HepG2 (cell line): ENCODE measurements around the gene FUCA1. TPM values are rescaled to one million over a fixed set of nuclear protein-coding genes. Genes with fewer than 3 reads are reported as not detected.
A peak's percentile ranks its signal among the peaks of the same experiment; 100 is the strongest.

Experiments
- ARNTL ChIP-seq: sonication (generic); formaldehyde crosslinking; IDR thresholded peaks from 2 replicates; pipeline ENCODE4 v1.4.0; 2020; ENCODE audit warnings: mild to moderate bottlenecking, missing genetic modification reagents
- ATRX ChIP-seq: sonication (generic); formaldehyde crosslinking; IDR thresholded peaks from 2 replicates; pipeline ENCODE4 v1.4.0; 2020; ENCODE audit warnings: missing genetic modification reagents, borderline replicate concordance
- CBX2 ChIP-seq, 2 experiments: fragments of 200-600 bp in 1 of 2; sonication (generic); formaldehyde crosslinking in 1 of 2; IDR thresholded peaks; 2 replicates each; pipeline versions ENCODE4 v1.7.0 to v1.8.1; 2018 to 2022; ENCODE audit warnings: low read depth in 2 of 2, low read length in 1 of 2, mild to moderate bottlenecking in 1 of 2, missing genetic modification reagents in 1 of 2
- FOSL2 ChIP-seq: sonication (generic); formaldehyde crosslinking; IDR thresholded peaks from 2 replicates; pipeline ENCODE4 v1.4.0; 2020; ENCODE audit warnings: missing genetic modification reagents
- FOXA3 ChIP-seq: IDR thresholded peaks from 2 replicates; pipeline ENCODE4 v1.6.1; 2016; ENCODE audit warnings: missing genetic modification reagents, missing compliant biosample characterization
- HHEX ChIP-seq: IDR thresholded peaks from 2 replicates; pipeline ENCODE4 v1.6.1; 2016; ENCODE audit warnings: control low read depth
- JUN ChIP-seq: sonication (generic); formaldehyde crosslinking; IDR thresholded peaks from 2 replicates; pipeline ENCODE4 v1.4.0; 2020; ENCODE audit warnings: mild to moderate bottlenecking, missing genetic modification reagents
- JUND ChIP-seq: sonication (generic); formaldehyde crosslinking; IDR thresholded peaks from 2 replicates; pipeline ENCODE4 v1.8.0; 2022; ENCODE audit warnings: mild to moderate bottlenecking, missing genetic modification reagents
- MZF1 ChIP-seq: sonication (generic); formaldehyde crosslinking; IDR thresholded peaks from 2 replicates; pipeline ENCODE4 v1.8.1; 2023; ENCODE audit warnings: mild to moderate bottlenecking, missing genetic modification reagents, borderline replicate concordance
- POGZ ChIP-seq: sonication (generic); formaldehyde crosslinking; IDR thresholded peaks from 2 replicates; pipeline ENCODE4 v1.4.0; 2020; ENCODE audit warnings: mild to moderate bottlenecking, missing genetic modification reagents
- RCOR2 ChIP-seq: IDR thresholded peaks from 2 replicates; pipeline ENCODE4 v1.6.1; 2016; ENCODE audit warnings: missing biosample characterization, missing genetic modification reagents
- RXRB ChIP-seq: IDR thresholded peaks from 2 replicates; pipeline ENCODE4 v1.6.1; 2016; ENCODE audit warnings: borderline replicate concordance, missing genetic modification reagents, missing compliant biosample characterization
- SALL2 ChIP-seq: sonication (generic); formaldehyde crosslinking; IDR thresholded peaks from 2 replicates; pipeline ENCODE4 v1.8.1; 2023; ENCODE audit warnings: mild to moderate bottlenecking, missing genetic modification reagents, inconsistent platforms
- SOX6 ChIP-seq, 2 experiments: fragments of 450-650 bp in 1 of 2; sonication (generic) in 1 of 2; formaldehyde crosslinking in 1 of 2; IDR thresholded peaks; 2 replicates each; pipeline versions ENCODE4 v1.4.0 to v1.6.1; 2017 to 2020; ENCODE audit warnings: antibody characterized with exemption in 1 of 2, mild to moderate bottlenecking in 1 of 2, missing genetic modification reagents in 1 of 2
- YY1 ChIP-seq: IDR thresholded peaks from 2 replicates; pipeline ENCODE4 v1.6.1; 2011; ENCODE audit warnings: low read length, low read depth, moderate library complexity, mild to moderate bottlenecking; ENCODE audit not compliant: insufficient read depth, insufficient replicate concordance
- ZFX ChIP-seq: sonication (generic); formaldehyde crosslinking; IDR thresholded peaks from 2 replicates; pipeline ENCODE4 v1.4.0; 2020; ENCODE audit warnings: mild to moderate bottlenecking, low read depth, missing genetic modification reagents, moderate library complexity
- ZNF263 ChIP-seq: sonication (generic); formaldehyde crosslinking; IDR thresholded peaks from 2 replicates; pipeline ENCODE4 v1.4.0; 2020; ENCODE audit warnings: missing genetic modification reagents
- ZNF326 ChIP-seq: sonication (generic); formaldehyde crosslinking; IDR thresholded peaks from 2 replicates; pipeline ENCODE4 v1.4.0; 2020; ENCODE audit warnings: missing genetic modification reagents, borderline replicate concordance
- polyA plus RNA-seq, 8 experiments: library from polyadenylated mRNA; depleted of rRNA in 3 of 8; stranded (reverse) in 7 of 8; unstranded in 1 of 8; fragments of >200 nt; fragmentation: Illumina TruSeq in 4 of 8; extraction: Trizol in 4 of 8; gene quantifications; 2 replicates each; pipeline versions ENCODE4 v1.2.1 to v1.2.3, GENCODE V29; 2011 to 2016; ENCODE audit warnings: low read depth in 4 of 8, missing spikeins in 1 of 8, mixed read lengths in 1 of 8; ENCODE audit not compliant: insufficient read depth in 1 of 8
- total RNA-seq, 5 experiments: library from RNA; depleted of rRNA; stranded (reverse); fragments of >200 nt; fragmentation: Illumina TruSeq; extraction: Trizol; gene quantifications; 2 replicates each; pipeline ENCODE4 v1.2.3, GENCODE V29; 2016; ENCODE audit warnings: low read depth in 1 of 5
- TF ChIP-seq, protein P1 (sequence below): sonication (generic); formaldehyde crosslinking; IDR thresholded peaks from 2 replicates; pipeline ENCODE4 v1.4.0; 2020; ENCODE audit warnings: missing genetic modification reagents; ENCODE audit errors: not compliant biosample characterization
- TF ChIP-seq, protein P2 (sequence below): sonication (generic); formaldehyde crosslinking; IDR thresholded peaks from 2 replicates; pipeline ENCODE4 v1.4.0; 2020; ENCODE audit warnings: missing genetic modification reagents
- TF ChIP-seq, protein P3 (sequence below): sonication (generic); formaldehyde crosslinking; IDR thresholded peaks from 2 replicates; pipeline ENCODE4; 2020; ENCODE audit warnings: missing genetic modification reagents, mild to moderate bottlenecking, borderline replicate concordance
- TF ChIP-seq, protein P4 (sequence below): fragments of 450-650 bp; IDR thresholded peaks from 2 replicates; pipeline ENCODE4 v1.6.1; 2016
- TF ChIP-seq, protein P5 (sequence below): sonication (generic); formaldehyde crosslinking; IDR thresholded peaks from 2 replicates; pipeline ENCODE4 v1.5.0; 2020; ENCODE audit warnings: mild to moderate bottlenecking, missing genetic modification reagents, borderline replicate concordance

FUCA1 gene
- total and polyA plus RNA-seq, 2 of the 13 experiments (the other 11 are each of a cell fraction or from before 2014, with no cell fraction given): 32.7 to 33.6 TPM

DNA sequence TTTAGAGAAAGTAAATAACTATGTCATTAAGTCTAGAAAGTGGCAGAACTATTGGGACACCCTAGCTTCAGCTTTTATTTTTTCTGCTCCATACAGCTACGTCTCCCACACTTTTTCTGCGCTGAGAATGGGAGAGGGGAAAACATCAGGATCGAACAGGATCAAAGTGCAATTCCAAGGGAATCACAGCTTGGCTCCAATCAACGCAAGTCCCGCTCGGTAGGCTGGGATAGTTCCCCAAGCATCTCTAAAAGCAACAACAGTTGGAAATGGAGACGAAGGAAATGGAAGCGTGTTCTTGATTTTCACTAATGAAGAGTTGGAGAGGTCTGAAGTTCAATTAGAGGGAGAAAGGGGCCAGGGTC is 43.4 kb downstream of the FUCA1 start (continued):
- TF ChIP-seq RXRB: 0 out of 2 replicates have a peak, but pooled peaks have one; percentile 22
- TF ChIP-seq HHEX (CRISPR knock-in tag): no peak
- TF ChIP-seq, protein P1, sequence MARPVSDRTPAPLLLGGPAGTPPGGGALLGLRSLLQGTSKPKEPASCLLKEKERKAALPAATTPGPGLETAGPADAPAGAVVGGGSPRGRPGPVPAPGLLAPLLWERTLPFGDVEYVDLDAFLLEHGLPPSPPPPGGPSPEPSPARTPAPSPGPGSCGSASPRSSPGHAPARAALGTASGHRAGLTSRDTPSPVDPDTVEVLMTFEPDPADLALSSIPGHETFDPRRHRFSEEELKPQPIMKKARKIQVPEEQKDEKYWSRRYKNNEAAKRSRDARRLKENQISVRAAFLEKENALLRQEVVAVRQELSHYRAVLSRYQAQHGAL (CRISPR knock-in tag): no peak
- TF ChIP-seq, protein P2, sequence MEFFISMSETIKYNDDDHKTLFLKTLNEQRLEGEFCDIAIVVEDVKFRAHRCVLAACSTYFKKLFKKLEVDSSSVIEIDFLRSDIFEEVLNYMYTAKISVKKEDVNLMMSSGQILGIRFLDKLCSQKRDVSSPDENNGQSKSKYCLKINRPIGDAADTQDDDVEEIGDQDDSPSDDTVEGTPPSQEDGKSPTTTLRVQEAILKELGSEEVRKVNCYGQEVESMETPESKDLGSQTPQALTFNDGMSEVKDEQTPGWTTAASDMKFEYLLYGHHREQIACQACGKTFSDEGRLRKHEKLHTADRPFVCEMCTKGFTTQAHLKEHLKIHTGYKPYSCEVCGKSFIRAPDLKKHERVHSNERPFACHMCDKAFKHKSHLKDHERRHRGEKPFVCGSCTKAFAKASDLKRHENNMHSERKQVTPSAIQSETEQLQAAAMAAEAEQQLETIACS (CRISPR knock-in tag): no peak
- TF ChIP-seq SALL2 (CRISPR knock-in tag): no peak
- TF ChIP-seq ZFX: no peak
- TF ChIP-seq ZNF326 (CRISPR knock-in tag): no peak
- TF ChIP-seq YY1: no peak
- no peak for TF ChIP-seq JUND (CRISPR knock-in tag)
- TF ChIP-seq RCOR2 (CRISPR knock-in tag): no peak
- no peak for TF ChIP-seq POGZ (CRISPR knock-in tag)
- no peak for TF ChIP-seq JUN
- TF ChIP-seq, protein P3, sequence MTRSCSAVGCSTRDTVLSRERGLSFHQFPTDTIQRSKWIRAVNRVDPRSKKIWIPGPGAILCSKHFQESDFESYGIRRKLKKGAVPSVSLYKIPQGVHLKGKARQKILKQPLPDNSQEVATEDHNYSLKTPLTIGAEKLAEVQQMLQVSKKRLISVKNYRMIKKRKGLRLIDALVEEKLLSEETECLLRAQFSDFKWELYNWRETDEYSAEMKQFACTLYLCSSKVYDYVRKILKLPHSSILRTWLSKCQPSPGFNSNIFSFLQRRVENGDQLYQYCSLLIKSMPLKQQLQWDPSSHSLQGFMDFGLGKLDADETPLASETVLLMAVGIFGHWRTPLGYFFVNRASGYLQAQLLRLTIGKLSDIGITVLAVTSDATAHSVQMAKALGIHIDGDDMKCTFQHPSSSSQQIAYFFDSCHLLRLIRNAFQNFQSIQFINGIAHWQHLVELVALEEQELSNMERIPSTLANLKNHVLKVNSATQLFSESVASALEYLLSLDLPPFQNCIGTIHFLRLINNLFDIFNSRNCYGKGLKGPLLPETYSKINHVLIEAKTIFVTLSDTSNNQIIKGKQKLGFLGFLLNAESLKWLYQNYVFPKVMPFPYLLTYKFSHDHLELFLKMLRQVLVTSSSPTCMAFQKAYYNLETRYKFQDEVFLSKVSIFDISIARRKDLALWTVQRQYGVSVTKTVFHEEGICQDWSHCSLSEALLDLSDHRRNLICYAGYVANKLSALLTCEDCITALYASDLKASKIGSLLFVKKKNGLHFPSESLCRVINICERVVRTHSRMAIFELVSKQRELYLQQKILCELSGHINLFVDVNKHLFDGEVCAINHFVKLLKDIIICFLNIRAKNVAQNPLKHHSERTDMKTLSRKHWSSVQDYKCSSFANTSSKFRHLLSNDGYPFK (CRISPR knock-in tag): no peak
- TF ChIP-seq ARNTL (CRISPR knock-in tag): no peak
- TF ChIP-seq, protein P4, sequence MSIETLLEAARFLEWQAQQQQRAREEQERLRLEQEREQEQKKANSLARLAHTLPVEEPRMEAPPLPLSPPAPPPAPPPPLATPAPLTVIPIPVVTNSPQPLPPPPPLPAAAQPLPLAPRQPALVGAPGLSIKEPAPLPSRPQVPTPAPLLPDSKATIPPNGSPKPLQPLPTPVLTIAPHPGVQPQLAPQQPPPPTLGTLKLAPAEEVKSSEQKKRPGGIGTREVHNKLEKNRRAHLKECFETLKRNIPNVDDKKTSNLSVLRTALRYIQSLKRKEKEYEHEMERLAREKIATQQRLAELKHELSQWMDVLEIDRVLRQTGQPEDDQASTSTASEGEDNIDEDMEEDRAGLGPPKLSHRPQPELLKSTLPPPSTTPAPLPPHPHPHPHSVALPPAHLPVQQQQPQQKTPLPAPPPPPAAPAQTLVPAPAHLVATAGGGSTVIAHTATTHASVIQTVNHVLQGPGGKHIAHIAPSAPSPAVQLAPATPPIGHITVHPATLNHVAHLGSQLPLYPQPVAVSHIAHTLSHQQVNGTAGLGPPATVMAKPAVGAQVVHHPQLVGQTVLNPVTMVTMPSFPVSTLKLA: no peak
- TF ChIP-seq SOX6 (IDR thresholded peaks at IDR 0.05): no peak
- no peak for TF ChIP-seq SOX6 (CRISPR knock-in tag; IDR thresholded peaks at IDR 0.05)
- no peak for TF ChIP-seq CBX2 (IDR thresholded peaks at IDR 0.05; ENCODE audit: low read depth, low read length)
- no peak for TF ChIP-seq CBX2 (CRISPR knock-in tag; IDR thresholded peaks at IDR 0.05; ENCODE audit: low read depth)
- TF ChIP-seq FOSL2 (CRISPR knock-in tag): no peak
- TF ChIP-seq ZNF263: no peak
- TF ChIP-seq MZF1: no peak
- TF ChIP-seq FOXA3: 0 out of 2 replicates have a peak, but pooled peaks have one; percentile 8
- no peak for TF ChIP-seq ATRX (CRISPR knock-in tag)
- TF ChIP-seq, protein P5, sequence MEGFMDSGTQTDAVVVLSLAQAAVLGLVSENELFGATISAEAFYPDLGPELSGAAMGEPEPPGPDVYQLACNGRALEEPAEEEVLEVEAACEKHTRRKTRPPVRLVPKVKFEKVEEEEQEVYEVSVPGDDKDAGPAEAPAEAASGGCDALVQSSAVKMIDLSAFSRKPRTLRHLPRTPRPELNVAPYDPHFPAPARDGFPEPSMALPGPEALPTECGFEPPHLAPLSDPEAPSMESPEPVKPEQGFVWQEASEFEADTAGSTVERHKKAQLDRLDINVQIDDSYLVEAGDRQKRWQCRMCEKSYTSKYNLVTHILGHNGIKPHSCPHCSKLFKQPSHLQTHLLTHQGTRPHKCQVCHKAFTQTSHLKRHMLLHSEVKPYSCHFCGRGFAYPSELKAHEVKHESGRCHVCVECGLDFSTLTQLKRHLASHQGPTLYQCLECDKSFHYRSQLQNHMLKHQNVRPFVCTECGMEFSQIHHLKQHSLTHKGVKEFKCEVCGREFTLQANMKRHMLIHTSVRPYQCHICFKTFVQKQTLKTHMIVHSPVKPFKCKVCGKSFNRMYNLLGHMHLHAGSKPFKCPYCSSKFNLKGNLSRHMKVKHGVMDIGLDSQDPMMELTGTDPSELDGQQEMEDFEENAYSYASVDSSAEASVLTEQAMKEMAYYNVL (CRISPR knock-in tag): no peak
